GM19240 (cell line): Measurements from ENCODE around the gene SLIT3.

Experiments used
- DNase-seq: peaks from one replicate; pipeline ENCODE4 v3.0.0; 2011; ENCODE audit warnings: low spot score; ENCODE audit not compliant: insufficient read length

SLIT3 gene

DNA sequence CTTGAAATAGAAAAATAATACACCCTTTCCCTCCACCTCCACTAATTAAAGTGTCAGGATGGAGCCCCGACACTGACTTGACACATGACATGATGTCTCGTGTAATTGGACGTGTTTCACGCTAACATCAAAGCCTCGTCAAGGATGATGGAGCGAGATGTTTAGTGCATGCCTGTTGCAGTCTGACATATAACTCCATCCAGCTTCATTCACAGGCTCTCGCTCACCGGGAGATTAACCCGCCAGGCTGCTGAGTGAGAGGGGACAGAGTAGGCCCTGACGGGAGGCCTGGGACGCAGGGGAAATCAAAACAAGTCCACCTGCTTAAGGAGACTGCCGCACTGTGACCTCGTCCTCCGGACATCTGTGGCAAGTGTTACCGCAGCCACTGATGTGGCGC, 263.5 kb downstream of the SLIT3 start:
- no peak for DNase-seq

DNA sequence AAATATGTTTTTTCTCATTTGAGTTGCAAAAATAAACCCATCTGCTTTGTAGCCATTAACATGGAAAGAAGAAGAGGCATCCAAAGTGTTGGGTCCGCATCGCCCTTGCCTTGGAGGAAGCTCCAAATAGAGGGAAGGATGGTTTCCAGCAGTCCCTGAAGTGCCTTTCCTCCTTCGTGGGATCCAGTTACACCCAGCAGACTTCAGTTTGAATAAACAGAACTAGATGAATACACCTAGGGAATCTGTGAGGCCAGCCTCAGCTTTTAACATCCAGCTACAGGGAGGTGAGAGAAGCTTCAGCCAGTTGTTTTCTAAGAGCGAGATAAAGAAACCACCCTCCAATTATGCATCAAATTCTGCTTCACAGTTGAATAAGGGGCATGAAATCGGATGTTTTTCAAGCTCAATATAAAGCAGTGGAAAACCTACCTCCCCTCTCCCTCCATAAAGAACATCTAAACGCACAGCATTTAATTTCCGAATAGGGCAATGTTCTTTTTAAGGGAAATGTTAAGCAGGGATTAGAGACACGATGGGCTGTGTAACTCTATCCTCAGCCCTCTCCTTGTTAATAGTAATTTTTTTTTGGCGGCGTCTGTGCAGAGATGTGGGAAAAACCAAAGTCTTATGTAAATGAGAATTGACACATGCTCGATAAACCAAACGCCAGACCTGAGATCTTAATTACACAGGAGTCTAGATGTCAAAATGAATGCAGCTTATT, 264.7 kb downstream of the SLIT3 start:
- no peak for DNase-seq

DNA sequence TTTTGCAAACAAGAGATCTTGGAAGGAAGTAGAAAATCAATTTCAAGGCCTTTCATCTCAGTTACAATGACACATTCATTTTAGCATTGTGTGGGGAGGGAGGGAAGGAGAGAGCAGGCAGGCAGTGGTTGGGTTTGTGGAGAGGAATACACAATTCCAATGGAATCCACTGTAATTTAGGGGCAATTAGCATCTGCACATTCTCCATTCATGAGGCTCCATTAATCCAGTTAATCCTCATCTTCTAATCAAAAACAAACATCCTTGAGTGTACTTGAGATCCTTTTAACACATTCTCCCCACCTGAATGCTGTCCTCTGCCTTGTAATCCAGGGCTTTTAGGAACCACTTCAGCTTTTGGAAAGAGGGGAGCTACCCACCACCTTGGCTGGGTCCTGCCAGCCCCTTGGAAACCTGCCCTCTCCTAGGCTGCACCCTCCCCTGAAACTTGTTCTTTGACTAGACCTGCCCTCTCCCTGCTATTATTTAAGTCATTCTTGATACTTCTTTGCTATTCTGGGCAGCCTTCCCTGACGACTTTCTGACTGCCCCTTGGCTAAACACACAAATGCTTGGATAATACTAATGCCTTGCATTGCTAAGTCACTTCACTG, 271.2 kb downstream of the SLIT3 start:
- DNase-seq: no peak

DNA sequence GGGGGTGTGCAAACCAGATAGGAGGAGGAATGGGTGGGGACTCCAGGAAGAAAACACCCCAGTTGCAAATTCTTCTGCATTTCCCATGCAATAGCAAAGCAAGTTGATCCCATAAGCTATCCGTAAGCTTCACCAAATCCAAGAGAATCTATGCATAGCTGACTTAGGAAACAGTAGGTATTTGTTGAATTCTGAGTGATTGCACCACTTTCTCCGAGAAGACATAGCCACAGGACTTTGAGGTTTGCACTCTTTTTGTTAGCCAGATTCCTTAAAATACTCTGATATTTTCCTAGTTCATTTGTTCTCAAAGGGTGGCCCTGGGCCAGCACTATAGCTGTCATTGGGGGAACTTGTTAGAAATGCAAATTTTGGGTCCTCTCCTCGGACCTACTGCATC, 271.9 kb downstream of the SLIT3 start:
- no peak for DNase-seq

DNA sequence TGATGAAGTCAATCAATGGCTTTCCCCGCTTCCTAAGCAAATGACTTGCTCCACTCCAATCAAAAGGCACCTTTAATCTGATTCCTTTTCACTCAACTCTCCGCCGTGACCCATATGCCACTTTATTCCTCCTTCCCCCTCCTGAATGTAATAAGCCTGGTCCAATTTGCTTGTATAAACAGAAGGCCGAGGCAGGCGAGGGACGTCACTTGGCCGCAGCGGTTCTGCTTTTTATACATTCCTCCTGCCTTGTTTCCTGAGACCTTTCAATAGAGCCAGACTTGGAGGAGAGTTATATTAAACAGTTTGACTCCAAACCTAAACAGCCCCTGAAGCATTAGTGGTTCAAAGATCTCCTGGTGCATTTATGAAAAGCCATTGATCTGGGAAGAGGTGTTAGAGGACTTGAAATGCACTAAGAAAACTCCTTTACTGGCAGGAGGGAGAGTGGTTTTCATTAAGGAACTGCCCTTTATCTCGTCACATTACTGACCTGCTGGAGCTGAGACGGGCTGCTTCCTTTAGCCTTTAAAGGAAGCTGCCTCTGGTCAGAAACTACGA, 273.4 kb downstream of the SLIT3 start:
- DNase-seq: no peak

DNA sequence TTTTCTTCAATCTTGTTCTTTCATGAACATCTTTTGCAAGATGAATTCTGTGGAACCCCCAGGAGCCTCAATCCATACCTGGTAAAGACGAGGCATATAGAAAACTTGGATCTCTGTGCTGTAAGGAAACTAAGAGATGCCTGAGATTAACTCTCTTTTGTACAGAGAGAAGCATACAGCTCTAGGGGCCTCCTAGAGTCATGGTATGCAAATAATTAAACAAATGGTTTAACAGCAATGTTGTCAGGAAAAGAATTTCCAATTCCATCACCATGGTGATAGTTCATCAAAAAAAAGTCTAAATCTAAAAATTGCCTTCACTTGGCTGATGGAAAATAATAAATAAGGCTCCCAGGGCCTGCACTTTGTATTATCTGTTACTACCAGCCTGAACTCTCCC, 275.4 kb downstream of the SLIT3 start:
- DNase-seq: no peak

DNA sequence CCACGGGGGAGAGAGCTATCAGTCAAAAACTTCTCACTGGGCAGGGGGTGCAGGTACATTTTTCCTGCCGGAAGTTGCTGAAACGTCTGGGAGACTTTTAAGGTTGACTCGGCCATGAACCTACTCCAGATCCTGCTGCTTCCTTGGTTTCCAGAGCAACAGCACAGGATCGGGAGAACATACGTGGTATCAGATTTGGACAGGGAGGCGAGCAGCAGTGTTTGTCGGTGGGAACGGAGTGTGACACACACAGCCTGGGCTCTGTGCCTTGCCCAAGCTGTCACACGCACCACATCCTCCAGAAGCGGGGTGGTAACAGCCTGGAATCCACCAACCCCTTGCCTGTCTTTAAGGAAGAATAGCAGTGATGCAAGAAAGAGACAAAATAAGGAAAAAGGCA, 276.5 kb downstream of the SLIT3 start:
- DNase-seq: no peak

DNA sequence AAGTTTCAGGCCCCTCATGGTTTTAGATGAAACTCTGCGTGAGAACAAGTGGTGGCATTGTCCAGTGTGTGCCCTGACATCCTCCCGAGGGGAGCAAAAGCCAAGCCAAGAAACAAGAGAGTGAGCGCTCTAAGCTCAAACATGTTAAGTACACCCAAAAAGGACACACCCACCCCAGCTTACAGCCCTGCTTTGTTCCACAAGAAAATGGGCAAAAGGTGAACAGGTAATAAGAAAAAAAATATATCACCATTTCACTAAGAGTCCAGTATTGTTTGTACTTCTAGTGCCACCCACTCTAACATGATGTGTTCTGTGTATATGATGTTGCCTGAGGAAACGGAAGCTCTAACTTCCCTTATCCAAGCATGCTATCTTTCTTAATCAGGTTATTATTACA, 278.2 kb downstream of the SLIT3 start:
- DNase-seq: no peak

DNA sequence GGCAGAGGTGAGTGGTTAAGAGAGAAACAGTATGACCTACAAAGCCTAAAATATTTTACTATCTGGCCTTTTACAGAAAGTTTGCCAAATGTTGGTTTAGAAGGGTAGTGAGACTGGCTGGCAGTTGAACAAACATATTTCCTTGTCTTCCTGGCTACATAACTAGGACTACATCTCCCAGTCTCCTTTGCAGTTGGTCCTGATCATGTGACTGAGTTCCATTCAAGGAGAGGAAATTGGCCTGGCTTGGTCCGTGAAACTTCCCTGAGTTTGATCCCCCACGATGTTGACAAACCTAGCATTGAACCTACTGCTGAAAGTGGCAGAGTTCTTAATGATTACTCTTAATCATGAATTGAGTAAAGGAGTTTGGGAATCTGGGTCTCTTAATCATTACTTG, 280.8 kb downstream of the SLIT3 start:
- no peak for DNase-seq

DNA sequence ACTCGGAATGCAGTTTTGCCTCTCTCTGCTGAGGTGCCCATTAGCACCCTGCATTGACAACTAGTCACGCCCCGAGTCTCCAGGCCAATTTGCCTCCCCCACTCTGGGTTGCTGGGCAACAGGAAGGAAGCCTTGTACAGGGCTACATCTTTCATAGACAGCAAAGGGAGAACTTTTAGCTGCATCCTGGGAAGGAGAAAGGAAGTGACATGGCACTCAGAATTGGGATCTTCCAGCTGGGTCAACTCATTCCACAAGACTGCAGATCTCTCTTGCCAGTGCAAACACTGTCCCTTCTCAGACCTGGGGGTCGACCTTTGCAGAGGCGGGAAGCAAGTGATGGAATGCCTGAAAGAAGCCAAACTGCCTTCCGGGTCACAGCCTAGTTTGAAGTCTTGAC, 282.0 kb downstream of the SLIT3 start:
- DNase-seq: no peak

DNA sequence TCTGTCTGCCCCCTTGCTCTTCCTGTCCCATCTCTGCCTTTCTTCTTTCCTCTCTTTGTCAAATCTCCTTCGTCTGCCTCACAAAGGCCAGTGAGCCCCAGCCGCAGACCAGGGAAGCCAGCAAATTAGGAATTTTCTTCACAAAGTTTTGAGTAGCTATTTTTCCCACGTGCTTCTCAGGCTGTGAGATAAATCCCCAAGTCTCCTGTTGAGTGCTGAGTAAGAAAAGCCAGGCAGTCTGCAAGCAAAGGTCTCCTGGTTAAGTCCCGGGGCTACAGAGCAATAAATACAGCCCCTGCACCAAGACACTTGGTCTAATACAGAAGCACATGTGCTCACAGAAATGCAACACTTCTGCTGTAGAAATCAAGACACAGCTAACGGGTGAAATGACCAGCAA, 284.9 kb downstream of the SLIT3 start:
- no peak for DNase-seq

DNA sequence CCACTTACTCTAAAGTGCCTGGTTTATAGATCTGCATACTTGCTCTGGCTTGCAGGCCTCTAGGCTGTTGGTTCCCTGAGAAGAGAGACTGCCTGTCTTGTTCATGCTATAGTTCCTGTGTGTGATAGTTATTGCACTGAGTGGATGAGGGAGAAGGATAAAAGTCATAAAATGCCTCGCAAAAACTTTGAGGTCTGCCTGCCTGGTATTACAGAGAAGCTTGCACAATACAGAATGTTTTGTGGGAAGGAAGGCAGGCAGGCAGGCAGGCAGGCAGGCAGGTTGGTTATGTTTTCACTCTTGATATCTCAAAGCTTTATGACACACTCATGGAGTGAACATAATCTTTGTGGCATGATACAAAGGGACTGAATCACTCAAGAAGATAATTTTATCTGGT, 287.1 kb downstream of the SLIT3 start:
- no peak for DNase-seq

DNA sequence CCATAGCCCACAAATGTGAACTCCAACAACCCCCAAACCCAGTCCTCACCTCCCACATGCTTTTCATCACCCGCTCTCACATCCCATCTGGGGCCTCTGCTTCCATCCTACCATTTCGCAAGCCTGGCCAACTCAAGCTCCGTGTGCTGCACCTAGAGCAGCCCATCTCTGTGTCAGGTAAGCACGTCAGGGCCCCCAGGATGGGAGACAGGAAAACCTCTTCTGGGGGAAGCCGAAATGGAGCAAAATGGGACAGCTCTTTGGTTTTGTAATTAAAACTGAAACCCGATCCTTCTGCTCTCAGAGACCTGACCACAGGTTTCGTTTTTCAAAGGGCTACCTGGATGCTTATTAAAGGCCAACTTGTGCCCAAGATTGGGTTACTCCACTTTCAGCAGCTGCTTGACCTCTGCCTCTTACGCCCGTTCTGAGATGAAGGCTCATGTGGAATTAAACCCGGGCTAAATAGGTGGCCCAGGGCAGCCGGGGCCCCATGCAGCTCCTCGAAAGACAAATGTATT, 287.7 kb downstream of the SLIT3 start:
- DNase-seq: no peak

DNA sequence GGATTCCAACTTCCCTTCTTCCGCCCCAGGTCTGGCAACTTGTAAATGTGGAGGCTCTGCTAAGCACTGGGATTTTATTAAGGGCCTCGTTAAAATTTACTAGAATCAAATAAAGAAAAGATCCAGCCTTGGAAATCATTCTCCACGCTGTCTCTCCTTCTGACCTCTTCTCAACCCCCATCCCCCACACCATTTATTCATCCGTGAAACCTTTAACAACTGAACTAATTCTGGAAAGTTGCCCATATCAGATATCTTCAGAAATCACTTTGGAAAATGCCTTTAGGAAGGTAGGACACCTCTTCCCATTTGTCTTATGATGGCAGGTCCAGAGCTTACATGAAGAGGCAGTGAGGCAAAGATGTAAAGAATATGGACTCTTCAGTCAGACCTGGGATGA, 288.5 kb downstream of the SLIT3 start:
- DNase-seq: no peak

DNA sequence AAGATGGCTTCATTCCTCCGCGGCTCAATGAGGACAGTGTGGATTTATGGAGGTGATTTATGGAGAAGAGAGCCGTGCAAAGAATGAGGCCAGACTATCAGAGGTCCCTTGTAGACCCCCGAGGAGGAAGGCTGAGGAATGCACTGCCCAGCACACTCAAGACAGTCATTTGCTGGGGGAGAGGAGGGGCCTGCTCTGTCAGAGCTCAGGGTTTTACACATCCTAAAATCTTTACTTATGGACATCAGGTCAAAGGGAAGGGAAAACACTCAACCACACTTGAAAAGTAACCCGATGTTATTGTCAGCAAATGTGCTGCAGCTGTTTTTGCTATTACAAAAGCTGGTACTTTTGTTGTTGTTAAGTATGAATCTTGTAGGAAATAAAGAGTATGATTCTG, 289.5 kb downstream of the SLIT3 start:
- no peak for DNase-seq

DNA sequence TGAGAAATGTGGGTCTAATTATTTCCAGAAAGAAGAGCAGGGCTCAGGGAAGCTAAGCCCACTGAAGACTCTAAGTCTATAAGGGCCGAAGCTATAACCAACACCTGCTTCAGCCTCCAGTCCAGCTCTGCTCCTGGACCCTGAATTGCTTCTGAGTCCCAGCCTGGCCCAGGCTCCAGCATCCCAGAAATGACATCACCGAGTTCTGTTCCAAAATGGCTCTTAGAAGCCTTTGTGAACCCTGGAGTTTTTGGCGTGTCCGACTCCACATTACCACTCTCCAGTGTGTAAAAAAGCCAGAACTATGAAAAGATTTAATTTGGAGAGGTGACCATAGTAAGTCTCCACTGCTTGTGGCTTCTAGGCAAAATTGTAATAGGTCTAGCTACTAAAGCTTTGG, 289.9 kb downstream of the SLIT3 start:
- DNase-seq: no peak

DNA sequence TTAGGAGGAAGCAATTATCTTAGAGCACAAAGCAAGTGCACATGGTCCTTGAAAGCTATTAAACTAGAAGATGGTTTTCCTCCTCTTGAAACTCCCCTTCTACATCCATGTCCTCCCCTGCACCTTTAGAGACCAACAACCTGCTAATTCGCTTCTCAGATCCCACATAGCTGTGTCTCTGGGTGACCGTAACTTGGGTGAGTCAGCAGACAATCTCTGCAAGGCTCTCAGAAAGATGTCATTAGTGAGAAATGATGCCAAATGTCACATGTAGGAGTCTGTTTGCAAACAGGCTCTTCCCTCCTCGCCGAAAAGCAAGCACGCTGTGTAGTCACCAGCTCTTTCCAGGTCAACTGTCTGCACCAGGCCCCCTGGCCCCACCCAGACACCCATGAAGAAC, 291.8 kb downstream of the SLIT3 start:
- no peak for DNase-seq

DNA sequence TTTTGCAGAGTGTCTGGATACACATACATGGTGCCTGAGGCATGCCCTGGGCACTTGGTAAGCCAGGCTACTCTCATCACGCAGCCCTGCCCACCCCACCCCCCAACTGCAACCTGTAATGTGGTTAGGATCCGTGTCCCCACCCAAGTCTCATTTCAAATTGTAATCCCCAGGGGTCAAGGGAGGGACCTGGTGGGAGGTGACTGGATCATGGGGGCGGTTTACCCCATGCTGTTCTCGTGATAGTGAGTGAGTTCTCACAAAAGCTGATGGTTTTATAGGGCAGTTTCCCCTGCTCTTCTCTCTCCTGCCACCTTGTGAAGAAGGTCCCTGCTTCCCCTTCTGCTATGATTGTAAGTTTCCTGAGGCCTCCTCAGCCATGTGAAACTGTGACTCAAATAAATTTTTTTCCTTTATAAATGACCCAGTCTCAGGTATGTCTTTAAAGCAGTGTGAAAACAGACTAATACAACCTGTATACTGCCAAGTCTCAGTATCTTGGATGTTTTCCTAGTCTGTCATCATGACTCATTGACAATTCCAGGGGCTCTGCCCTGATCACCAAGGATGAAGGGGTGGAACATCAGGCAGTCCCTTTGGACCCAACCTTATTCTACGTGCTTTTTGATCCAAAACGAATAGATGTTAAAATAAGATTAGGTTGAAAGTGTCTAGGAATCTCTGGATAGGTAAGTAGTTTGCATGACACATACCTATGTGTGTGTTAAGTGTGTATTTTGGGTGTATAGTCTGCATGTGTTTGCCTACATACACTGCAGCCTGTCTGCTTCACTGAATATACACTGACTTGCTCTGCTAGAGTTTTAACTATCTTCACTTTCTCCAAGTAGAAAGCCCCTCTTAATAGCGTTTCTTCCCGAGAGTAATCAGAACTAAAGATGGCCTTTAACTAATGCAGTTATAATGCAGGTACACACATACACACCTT, 293.8 kb downstream of the SLIT3 start:
- DNase-seq: no peak

DNA sequence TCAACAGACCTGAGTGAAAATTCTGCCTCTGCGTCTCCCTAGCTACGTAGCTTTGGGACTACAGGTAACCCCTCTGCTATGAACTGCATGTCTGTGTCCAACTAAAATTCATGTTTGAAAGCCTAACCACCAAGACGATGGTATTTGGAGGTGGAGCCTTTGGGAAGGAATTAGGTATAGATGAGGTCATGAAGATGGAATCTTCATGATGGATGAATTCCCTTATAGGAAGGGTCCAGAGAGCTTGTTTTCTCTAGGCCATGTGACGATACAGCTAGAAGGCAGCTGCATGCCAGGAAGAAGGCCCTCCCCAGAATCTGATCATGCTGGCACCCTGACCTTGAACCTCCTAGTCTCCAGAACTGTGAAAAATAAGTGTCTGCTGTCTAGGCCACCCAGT, 296.4 kb downstream of the SLIT3 start:
- no peak for DNase-seq

DNA sequence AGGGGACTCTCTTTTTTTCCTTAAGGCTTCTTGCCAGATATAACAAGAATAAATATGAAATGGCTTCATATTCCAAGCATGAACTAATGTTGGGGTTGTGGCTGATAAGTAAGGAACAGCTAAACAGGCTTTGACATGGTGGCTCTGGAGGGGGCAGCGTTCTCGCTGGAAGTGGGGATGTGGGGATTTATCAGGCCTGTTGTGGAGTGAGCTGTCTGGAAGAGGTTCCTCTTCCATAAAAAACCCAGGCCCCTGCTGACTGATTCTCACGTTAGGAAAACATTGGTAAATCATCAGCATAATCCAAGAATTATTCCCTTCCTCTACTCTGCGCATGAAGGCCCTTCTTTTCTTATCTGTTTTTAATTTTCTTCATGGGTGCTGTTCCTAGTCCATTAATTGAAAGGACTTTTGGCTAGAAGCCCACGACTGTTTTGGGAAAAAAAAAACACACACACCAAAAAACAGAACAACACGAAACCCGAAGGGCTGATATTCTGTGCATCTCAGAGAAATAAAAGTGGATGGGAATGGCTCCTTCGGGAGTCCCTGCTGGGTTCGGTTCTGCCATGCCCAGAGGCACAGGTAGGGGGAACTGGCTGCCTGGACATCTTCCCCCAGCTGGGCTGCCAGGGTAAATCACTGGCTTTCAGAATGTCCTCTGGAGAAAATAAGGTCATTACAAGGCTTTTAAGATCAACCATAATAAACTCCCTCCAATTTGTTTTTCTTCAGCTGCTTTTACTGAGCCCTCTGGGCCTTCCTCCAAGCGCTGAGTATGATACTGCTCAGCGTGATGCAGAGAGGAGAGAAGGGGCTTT, 297.0 kb downstream of the SLIT3 start:
- no peak for DNase-seq

DNA sequence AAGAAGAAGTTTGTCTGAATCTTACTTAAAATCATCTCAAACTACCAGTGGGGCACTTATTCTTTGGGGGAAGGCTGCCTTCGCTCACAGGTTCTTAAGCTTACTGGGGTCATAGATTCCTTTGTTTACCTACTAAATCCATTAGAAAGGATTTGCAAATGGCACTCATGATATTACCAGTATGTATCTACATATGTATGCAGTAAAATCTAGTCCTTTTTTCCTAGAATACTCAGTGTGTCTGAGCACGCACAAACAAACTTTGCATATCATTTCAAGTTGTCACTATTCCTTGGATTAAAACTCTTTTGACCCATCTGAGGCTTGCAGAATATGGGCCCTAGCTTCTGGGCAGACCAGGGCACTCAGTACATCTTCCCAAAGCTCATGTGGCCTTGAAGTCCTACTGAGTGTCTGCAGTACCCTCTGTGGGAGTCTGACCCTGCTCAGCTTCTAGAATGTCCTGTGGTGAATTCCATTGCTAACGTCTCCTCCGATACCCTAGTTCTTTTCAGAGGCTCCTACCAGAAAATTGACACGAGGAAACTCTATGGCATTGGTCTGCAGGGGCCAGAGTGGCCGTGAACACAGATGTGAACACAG, 297.9 kb downstream of the SLIT3 start:
- no peak for DNase-seq
